GM21381 (cell line): ENCODE data around the gene SLC39A11.

Experiments used
- ATAC-seq: cut with Tn5 transposase; IDR thresholded peaks from one replicate; pipeline ENCODE4 v1.9.1; 2021; ENCODE audit warnings: mild to moderate bottlenecking, moderate library complexity; ENCODE audit not compliant: unreplicated experiment

SLC39A11 gene

GRCh38 chr17:72667096-72668063, 425.1 kb downstream of the SLC39A11 start:
- no peak for ATAC-seq

- ATAC-seq, result no peak
Observed at GRCh38 chr17:72665852-72666851, 426.3 kb downstream of the SLC39A11 start.

- ATAC-seq, result no peak
Observed at GRCh38 chr17:72662827-72663190, 429.7 kb downstream of the SLC39A11 start.

GRCh38 chr17:72661945-72662826, 430.3 kb downstream of the SLC39A11 start:
- ATAC-seq, result no peak

- ATAC-seq, result no peak
Observed at GRCh38 chr17:72661116-72661944, 431.2 kb downstream of the SLC39A11 start.

- ATAC-seq, result no peak
Observed at GRCh38 chr17:72660274-72661115, 432.0 kb downstream of the SLC39A11 start.

GRCh38 chr17:72659811-72660210, 432.7 kb downstream of the SLC39A11 start:
- ATAC-seq, result no peak

- ATAC-seq, result no peak
Observed at GRCh38 chr17:72658675-72659074, 433.8 kb downstream of the SLC39A11 start.

GRCh38 chr17:72657467-72658317, 434.8 kb downstream of the SLC39A11 start:
- ATAC-seq, result no peak

GRCh38 chr17:72656130-72656763, 436.2 kb downstream of the SLC39A11 start:
- no peak for ATAC-seq

GRCh38 chr17:72654706-72655105, 437.8 kb downstream of the SLC39A11 start:
- ATAC-seq, result no peak

- ATAC-seq, result no peak
Observed at GRCh38 chr17:72651988-72652387, 440.5 kb downstream of the SLC39A11 start.

GRCh38 chr17:72648702-72649101, 443.8 kb downstream of the SLC39A11 start:
- no peak for ATAC-seq

GRCh38 chr17:72646176-72646575, 446.3 kb downstream of the SLC39A11 start:
- ATAC-seq, result no peak

- no peak for ATAC-seq
Observed at GRCh38 chr17:72644492-72644891, 448.0 kb downstream of the SLC39A11 start.

GRCh38 chr17:72643575-72644216, 448.8 kb downstream of the SLC39A11 start:
- ATAC-seq, result no peak

- no peak for ATAC-seq
Observed at GRCh38 chr17:72642720-72643119, 449.8 kb downstream of the SLC39A11 start.
